ENCODE results near the gene AAR2.

Gene AAR2

GRCh38 chr20:36237477-36237876 lies 1.2 kb downstream of the AAR2 start:
- 77% methylated on average over 2 of the region's 5 CpGs for WGBS
- DNase-seq, result no peak
- no peak overlapping the region for H4K91ac ChIP-seq (ENCODE audit: low read length)

GRCh38 chr20:36238153-36238552 lies 1.9 kb downstream of the AAR2 start:
- no peak overlapping the region for H3K4ac ChIP-seq (ENCODE audit: low read depth in 1 of 2, low read length in 2 of 2)
- H4K8ac ChIP-seq (ENCODE audit: low read length), result no peak overlapping the region
- no peak overlapping the region for H3K9ac ChIP-seq (ENCODE audit: low read length)
- no peak overlapping the region for H2AFZ ChIP-seq (ENCODE audit: low read depth, low read length)
- no peaks in the 10 kb centered on the region for H3K9me3 ChIP-seq (ENCODE audit: control insufficient read depth, low read length)
- peaks cover 25% of the 10 kb centered on the region for H3K79me1 ChIP-seq (replicated peaks; ENCODE audit: low read length, poor library complexity, severe bottlenecking)
- no peak overlapping the region for H3K4me2 ChIP-seq (ENCODE audit: low read length, poor library complexity, severe bottlenecking)
- no peak overlapping the region for H4K91ac ChIP-seq (ENCODE audit: low read length)
- H2AK5ac ChIP-seq (ENCODE audit: low read length, severe bottlenecking), result no peak overlapping the region
- peaks cover 27 to 41% of the 10 kb centered on the region in 2 experiments for H3K36me3 ChIP-seq (ENCODE audit: control insufficient read depth in 1 of 2, insufficient read depth in 2 of 2, low read depth in 1 of 2, low read length in 2 of 2)
- H3K14ac ChIP-seq (ENCODE audit: low read length in 2 of 2), result no peak overlapping the region
- peaks cover 8% of the 10 kb centered on the region for H3K4me1 ChIP-seq (ENCODE audit: control insufficient read depth, insufficient read depth, low read depth, low read length)
- no peak overlapping the region for H3K27ac ChIP-seq (ENCODE audit: low read length, poor library complexity, severe bottlenecking)
- H2BK5ac ChIP-seq (ENCODE audit: low read depth, low read length, poor library complexity, severe bottlenecking), result no peak overlapping the region
- no peak overlapping the region for H3K4me3 ChIP-seq (ENCODE audit: insufficient read depth in 1 of 2, low read depth in 1 of 2, low read length in 2 of 2)
- no peak overlapping the region for H3K23ac ChIP-seq (ENCODE audit: low read length in 2 of 2)
- H2BK120ac ChIP-seq (ENCODE audit: low read depth, low read length), result no peak overlapping the region
- H3K18ac ChIP-seq (ENCODE audit: low read depth in 1 of 2, low read length in 2 of 2), result no peak overlapping the region
- no peaks in the 10 kb centered on the region for H3K27me3 ChIP-seq (ENCODE audit: control insufficient read depth in 1 of 2, insufficient read depth in 1 of 2, low read length in 2 of 2)
- H2BK12ac ChIP-seq (ENCODE audit: low read length in 2 of 2), result no peak overlapping the region
- no peak overlapping the region for H2BK15ac ChIP-seq (ENCODE audit: low read depth, poor library complexity, severe bottlenecking)
- DNase-seq, result no peak
- whole genome bisulfite sequencing, result 94% methylated on average over 2 of the region's 3 CpGs

More at GRCh38 chr20:36237477-36237876, 1.2 kb downstream of the AAR2 start:
- Histone ChIP-seq H3K18ac (ENCODE audit: low read depth in 1 of 2, low read length in 2 of 2) (no peak overlapping the region), H2AFZ (ENCODE audit: low read depth, low read length) (no peak overlapping the region), H3K4me2 (ENCODE audit: low read length, poor library complexity, severe bottlenecking) (peak overlapping the region; percentile 71), H2BK120ac (ENCODE audit: low read depth, low read length) (no peak overlapping the region), H3K27me3 (ENCODE audit: control insufficient read depth in 1 of 2, insufficient read depth in 1 of 2, low read length in 2 of 2) (no peaks in the 10 kb centered on the region), H2AK5ac (ENCODE audit: low read length, severe bottlenecking) (peak overlapping the region; percentile 41), H3K4ac (ENCODE audit: low read depth in 1 of 2, low read length in 2 of 2) (no peak overlapping the region), H3K4me3 (ENCODE audit: insufficient read depth in 1 of 2, low read depth in 1 of 2, low read length in 2 of 2) (peak overlapping the region in 1 of 2 experiments; percentile 100), H3K36me3 (ENCODE audit: control insufficient read depth in 1 of 2, insufficient read depth in 2 of 2, low read depth in 1 of 2, low read length in 2 of 2) (peaks cover 24 to 34% of the 10 kb centered on the region in 2 experiments), H4K8ac (ENCODE audit: low read length) (no peak overlapping the region), H2BK5ac (ENCODE audit: low read depth, low read length, poor library complexity, severe bottlenecking) (no peak overlapping the region), H3K4me1 (ENCODE audit: control insufficient read depth, insufficient read depth, low read depth, low read length) (peaks cover 8% of the 10 kb centered on the region), H3K14ac (ENCODE audit: low read length in 2 of 2) (no peak overlapping the region), H3K9ac (ENCODE audit: low read length) (peak overlapping the region; percentile 100), H3K27ac (ENCODE audit: low read length, poor library complexity, severe bottlenecking) (no peak overlapping the region), H3K23ac (ENCODE audit: low read length in 2 of 2) (no peak overlapping the region), H2BK15ac (ENCODE audit: low read depth, poor library complexity, severe bottlenecking) (no peak overlapping the region), H2BK12ac (ENCODE audit: low read length in 2 of 2) (no peak overlapping the region), H3K79me1 (replicated peaks; ENCODE audit: low read length, poor library complexity, severe bottlenecking) (peaks cover 21% of the 10 kb centered on the region), H3K9me3 (ENCODE audit: control insufficient read depth, low read length) (no peaks in the 10 kb centered on the region)

GRCh38 chr20:36238760-36239159 lies 2.5 kb downstream of the AAR2 start:
- Histone ChIP-seq H3K9me3 (ENCODE audit: control insufficient read depth, low read length) (no peaks in the 10 kb centered on the region), H2AK5ac (ENCODE audit: low read length, severe bottlenecking) (no peak overlapping the region), H3K27ac (ENCODE audit: low read length, poor library complexity, severe bottlenecking) (no peak overlapping the region), H3K4me2 (ENCODE audit: low read length, poor library complexity, severe bottlenecking) (no peak overlapping the region), H2BK12ac (ENCODE audit: low read length in 2 of 2) (no peak overlapping the region), H2BK5ac (ENCODE audit: low read depth, low read length, poor library complexity, severe bottlenecking) (no peak overlapping the region), H3K79me1 (replicated peaks; ENCODE audit: low read length, poor library complexity, severe bottlenecking) (peaks cover 31% of the 10 kb centered on the region), H2BK15ac (ENCODE audit: low read depth, poor library complexity, severe bottlenecking) (no peak overlapping the region), H3K27me3 (ENCODE audit: control insufficient read depth in 1 of 2, insufficient read depth in 1 of 2, low read length in 2 of 2) (no peaks in the 10 kb centered on the region), H4K91ac (ENCODE audit: low read length) (no peak overlapping the region), H3K4me1 (ENCODE audit: control insufficient read depth, insufficient read depth, low read depth, low read length) (peaks cover 8% of the 10 kb centered on the region), H4K8ac (ENCODE audit: low read length) (no peak overlapping the region), H3K18ac (ENCODE audit: low read depth in 1 of 2, low read length in 2 of 2) (no peak overlapping the region), H3K36me3 (ENCODE audit: control insufficient read depth in 1 of 2, insufficient read depth in 2 of 2, low read depth in 1 of 2, low read length in 2 of 2) (peaks cover 27 to 47% of the 10 kb centered on the region in 2 experiments), H3K23ac (ENCODE audit: low read length in 2 of 2) (no peak overlapping the region), H3K4ac (ENCODE audit: low read depth in 1 of 2, low read length in 2 of 2) (no peak overlapping the region), H2AFZ (ENCODE audit: low read depth, low read length) (no peak overlapping the region), H3K9ac (ENCODE audit: low read length) (no peak overlapping the region), H3K4me3 (ENCODE audit: insufficient read depth in 1 of 2, low read depth in 1 of 2, low read length in 2 of 2) (no peak overlapping the region), H3K14ac (ENCODE audit: low read length in 2 of 2) (no peak overlapping the region), H2BK120ac (ENCODE audit: low read depth, low read length) (no peak overlapping the region)
- DNase-seq, result no peak
- WGBS, result 91% methylated on average over 3 of the region's 3 CpGs

DNA sequence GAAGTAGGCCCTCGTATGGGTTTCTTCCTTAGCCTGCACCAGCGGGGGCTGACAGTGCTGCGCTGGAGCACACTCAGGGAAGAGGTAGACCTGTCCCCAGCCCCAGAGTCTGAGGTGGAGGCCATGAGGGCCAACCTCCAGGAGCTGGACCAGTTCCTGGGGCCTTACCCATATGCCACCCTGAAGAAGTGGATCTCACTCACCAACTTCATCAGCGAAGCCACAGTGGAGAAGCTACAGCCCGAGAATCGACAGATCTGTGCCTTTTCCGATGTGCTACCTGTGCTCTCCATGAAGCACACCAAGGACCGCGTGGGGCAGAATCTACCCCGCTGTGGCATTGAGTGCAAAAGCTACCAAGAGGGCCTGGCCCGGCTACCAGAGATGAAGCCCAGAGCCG lies 3.8 kb downstream of the AAR2 start:
- no peak overlapping the region for H3K4me2 ChIP-seq (ENCODE audit: low read length, poor library complexity, severe bottlenecking)
- peaks cover 40% of the 10 kb centered on the region for H3K79me1 ChIP-seq (replicated peaks; ENCODE audit: low read length, poor library complexity, severe bottlenecking)
- no peak overlapping the region for H4K8ac ChIP-seq (ENCODE audit: low read length)
- H2BK15ac ChIP-seq (ENCODE audit: low read depth, poor library complexity, severe bottlenecking), result no peak overlapping the region
- no peak overlapping the region for H2AK5ac ChIP-seq (ENCODE audit: low read length, severe bottlenecking)
- H3K27ac ChIP-seq (ENCODE audit: low read length, poor library complexity, severe bottlenecking), result no peak overlapping the region
- H4K91ac ChIP-seq (ENCODE audit: low read length), result no peak overlapping the region
- H3K18ac ChIP-seq (ENCODE audit: low read depth in 1 of 2, low read length in 2 of 2), result no peak overlapping the region
- H2BK120ac ChIP-seq (ENCODE audit: low read depth, low read length), result no peak overlapping the region
- H3K9ac ChIP-seq (ENCODE audit: low read length), result no peak overlapping the region
- no peaks in the 10 kb centered on the region for H3K9me3 ChIP-seq (ENCODE audit: control insufficient read depth, low read length)
- H2BK5ac ChIP-seq (ENCODE audit: low read depth, low read length, poor library complexity, severe bottlenecking), result no peak overlapping the region
- no peak overlapping the region for H3K4ac ChIP-seq (ENCODE audit: low read depth in 1 of 2, low read length in 2 of 2)
- H2AFZ ChIP-seq (ENCODE audit: low read depth, low read length), result no peak overlapping the region
- H3K27me3 ChIP-seq (ENCODE audit: control insufficient read depth in 1 of 2, insufficient read depth in 1 of 2, low read length in 2 of 2), result no peaks in the 10 kb centered on the region
- peaks cover 8% of the 10 kb centered on the region for H3K4me1 ChIP-seq (ENCODE audit: control insufficient read depth, insufficient read depth, low read depth, low read length)
- no peak overlapping the region for H3K23ac ChIP-seq (ENCODE audit: low read length in 2 of 2)
- H3K4me3 ChIP-seq (ENCODE audit: insufficient read depth in 1 of 2, low read depth in 1 of 2, low read length in 2 of 2), result no peak overlapping the region
- H3K14ac ChIP-seq (ENCODE audit: low read length in 2 of 2), result no peak overlapping the region
- H3K36me3 ChIP-seq (ENCODE audit: control insufficient read depth in 1 of 2, insufficient read depth in 2 of 2, low read depth in 1 of 2, low read length in 2 of 2), result peaks cover 34 to 60% of the 10 kb centered on the region in 2 experiments
- 97% methylated on average over 12 of the region's 12 CpGs for WGBS
- no peak overlapping the region for H2BK12ac ChIP-seq (ENCODE audit: low read length in 2 of 2)
- no peak for DNase-seq
